MG63 (cell line): ENCODE data around the gene ATP1B2. TPM values are rescaled to one million over a fixed set of nuclear protein-coding genes. Genes with fewer than 3 reads are reported as not detected.
A peak's percentile ranks its signal among the peaks of the same experiment; 100 is the strongest.
"Not testable (repeated sequence)": the region's sequence is repeated elsewhere in the genome, so short reads cannot be mapped to it uniquely, and the experiment has no call there.

Experiments used
- DNase-seq: peaks from one replicate; pipeline ENCODE4 v3.0.0-alpha.2; 2020
- H3K27me3 ChIP-seq: fragments of 250-450 bp; sonication (Bioruptor Pico); 2 replicates; pipeline ENCODE4 v1.5.1; 2020; ENCODE audit warnings: mild to moderate bottlenecking, moderate library complexity
- H3K36me3 ChIP-seq: fragments of 250-450 bp; sonication (Bioruptor Pico); 2 replicates; pipeline ENCODE4 v1.5.1; 2020; ENCODE audit warnings: mild to moderate bottlenecking, moderate library complexity
- H3K4me3 ChIP-seq: fragments of 250-450 bp; sonication (Bioruptor Pico); 2 replicates; pipeline ENCODE4 v1.5.1; 2020; ENCODE audit warnings: mild to moderate bottlenecking, moderate library complexity
- H3K9me3 ChIP-seq: fragments of 250-450 bp; sonication (Bioruptor Pico); 2 replicates; pipeline ENCODE4 v1.5.1; 2020; ENCODE audit warnings: mild to moderate bottlenecking, moderate library complexity
- total RNA-seq: library from RNA; depleted of rRNA; stranded (reverse); fragments of >200 nt; shearing (Covaris generic); gene quantifications from 2 replicates; pipeline ENCODE4 v1.2.3, GENCODE V29; 2014; ENCODE audit warnings: low replicate concordance; rRNA removed

Gene ATP1B2, protein sequence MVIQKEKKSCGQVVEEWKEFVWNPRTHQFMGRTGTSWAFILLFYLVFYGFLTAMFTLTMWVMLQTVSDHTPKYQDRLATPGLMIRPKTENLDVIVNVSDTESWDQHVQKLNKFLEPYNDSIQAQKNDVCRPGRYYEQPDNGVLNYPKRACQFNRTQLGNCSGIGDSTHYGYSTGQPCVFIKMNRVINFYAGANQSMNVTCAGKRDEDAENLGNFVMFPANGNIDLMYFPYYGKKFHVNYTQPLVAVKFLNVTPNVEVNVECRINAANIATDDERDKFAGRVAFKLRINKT
- not detected in 2 replicates for total RNA-seq

DNA sequence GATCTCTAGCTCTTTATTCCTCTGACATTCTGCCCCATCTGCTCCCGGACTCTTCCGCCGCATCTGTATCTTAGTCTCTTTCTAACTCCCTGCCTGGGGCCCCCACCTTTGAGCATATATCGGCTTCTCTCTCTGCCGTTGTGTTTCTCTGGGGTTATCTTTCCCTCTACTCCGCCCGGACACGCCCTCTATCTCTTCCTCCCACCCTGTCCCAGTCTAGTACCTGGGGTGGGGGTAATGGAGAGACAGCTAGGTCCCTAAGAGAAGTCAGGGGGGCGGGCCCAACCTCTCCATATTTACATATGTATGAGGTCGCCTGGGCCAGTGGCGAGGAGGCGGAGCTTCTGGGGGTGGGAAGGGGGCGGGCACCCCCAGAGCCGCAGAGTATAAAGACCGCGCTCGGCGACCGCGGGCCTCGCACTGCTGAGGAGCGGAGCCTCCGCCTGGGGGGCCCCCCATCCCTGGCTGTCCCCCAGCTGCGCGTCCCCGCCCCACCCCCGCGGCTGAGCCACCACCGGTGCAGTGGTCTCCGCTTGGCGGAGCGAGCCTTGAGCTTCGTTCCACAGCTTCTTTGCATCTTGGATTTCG is at the start of gene ATP1B2:
Gene ATP1B2 (plus strand): TSS at position 418 of the 588 bp plus-strand sequence. CDS start 593 bp downstream, outside the sequence.
- DNase-seq: peak; percentile 8
- Histone ChIP-seq H3K9me3 (no peaks in the 10 kb centered on the region), H3K4me3 (no peak within 1 kb of the TSS; the same call in 1 of the 2 replicates), H3K36me3 (no peaks in the 10 kb centered on the region), H3K27me3 (no peaks in the 10 kb centered on the region)

DNA sequence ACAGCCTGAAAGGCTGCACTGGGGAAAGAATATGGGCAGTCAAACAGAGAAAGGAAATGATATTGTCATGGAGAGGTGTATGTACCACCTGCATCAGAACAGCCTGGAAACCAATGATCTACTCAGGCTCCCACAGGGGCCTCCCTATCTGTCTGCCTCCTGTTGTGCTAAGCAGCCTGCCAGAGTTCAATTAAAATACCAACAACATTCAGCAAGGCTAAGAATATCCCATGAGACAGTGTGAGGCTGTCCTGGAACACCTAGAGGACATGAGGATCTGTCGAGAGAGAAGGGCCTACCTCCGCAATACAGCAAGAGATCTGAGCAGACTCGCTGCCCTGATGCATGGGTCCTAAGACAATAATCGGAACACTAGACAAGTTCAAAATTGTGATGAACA is 44.4 kb upstream of the ATP1B2 start:
- Histone ChIP-seq H3K9me3 (no peaks in the 10 kb centered on the region), H3K27me3 (no peaks in the 10 kb centered on the region), H3K4me3 (no peak overlapping the region), H3K36me3 (peaks cover 8% of the 10 kb centered on the region)
- no peak for DNase-seq

DNA sequence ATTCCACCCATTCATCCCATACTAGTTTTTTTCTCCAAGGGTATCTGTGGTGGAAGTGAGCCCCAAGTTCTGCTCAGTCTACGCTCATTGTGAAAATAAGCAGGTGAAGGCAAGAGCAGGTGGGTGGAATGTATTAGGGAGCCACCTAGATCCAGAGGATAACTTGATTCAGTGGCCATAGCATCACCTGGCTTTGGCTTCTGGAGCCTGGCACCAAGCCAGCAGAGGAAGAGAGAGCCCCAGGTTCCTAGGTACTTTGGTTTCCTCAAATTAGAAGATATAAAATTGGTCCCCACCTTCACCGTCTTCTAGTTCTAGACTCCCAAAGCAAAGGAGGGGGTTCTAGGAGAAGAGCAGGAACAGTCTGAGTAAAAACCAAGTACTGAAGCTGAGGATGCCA is 40.1 kb upstream of the ATP1B2 start:
- Histone ChIP-seq H3K36me3 (peaks cover 8% of the 10 kb centered on the region), H3K4me3 (no peak overlapping the region), H3K9me3 (no peaks in the 10 kb centered on the region), H3K27me3 (no peaks in the 10 kb centered on the region)
- no peak for DNase-seq

DNA sequence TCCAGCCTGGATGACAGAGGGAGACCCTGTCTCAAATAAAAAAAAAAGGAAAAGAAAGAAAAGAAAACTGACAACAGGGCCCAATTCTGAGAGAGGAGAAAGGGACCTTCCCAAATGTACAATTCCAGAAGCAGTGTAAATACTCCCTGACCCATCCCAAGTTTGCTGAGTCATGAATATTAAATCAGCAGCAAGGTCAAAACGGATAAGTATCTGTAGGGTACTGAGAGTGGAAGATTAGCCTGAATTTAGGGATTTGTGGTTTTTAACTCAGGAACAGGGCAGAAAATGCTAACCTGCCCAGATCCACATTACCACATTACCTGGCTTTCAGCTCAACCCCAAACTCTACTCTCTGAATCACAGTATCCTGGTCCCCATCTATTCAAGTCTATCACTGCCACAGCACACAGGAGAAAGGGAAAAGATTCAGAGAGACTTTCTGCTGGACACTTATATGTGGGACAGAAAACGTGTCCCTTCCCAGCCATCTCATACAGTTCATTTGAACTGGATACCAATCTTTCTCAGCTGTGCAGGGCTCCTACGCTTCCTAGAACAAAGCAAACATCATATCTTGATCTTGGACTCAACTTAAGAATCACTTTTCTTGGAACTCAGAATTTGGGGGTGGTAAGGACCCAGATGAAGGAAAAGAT is 39.0 kb upstream of the ATP1B2 start:
- H3K9me3 ChIP-seq: no peaks in the 10 kb centered on the region
- peaks cover 8% of the 10 kb centered on the region; the same call in 1 of the 2 replicates for H3K36me3 ChIP-seq
- DNase-seq: no peak
- no peaks in the 10 kb centered on the region for H3K27me3 ChIP-seq
- H3K4me3 ChIP-seq: no peak overlapping the region

GRCh38 chr17:7612294-7612640 is 38.5 kb upstream of the ATP1B2 start:
- Histone ChIP-seq H3K36me3 (peaks cover 8% of the 10 kb centered on the region; the same call in 1 of the 2 replicates), H3K4me3 (no peak overlapping the region), H3K27me3 (no peaks in the 10 kb centered on the region), H3K9me3 (no peaks in the 10 kb centered on the region)
- DNase-seq: no peak

DNA sequence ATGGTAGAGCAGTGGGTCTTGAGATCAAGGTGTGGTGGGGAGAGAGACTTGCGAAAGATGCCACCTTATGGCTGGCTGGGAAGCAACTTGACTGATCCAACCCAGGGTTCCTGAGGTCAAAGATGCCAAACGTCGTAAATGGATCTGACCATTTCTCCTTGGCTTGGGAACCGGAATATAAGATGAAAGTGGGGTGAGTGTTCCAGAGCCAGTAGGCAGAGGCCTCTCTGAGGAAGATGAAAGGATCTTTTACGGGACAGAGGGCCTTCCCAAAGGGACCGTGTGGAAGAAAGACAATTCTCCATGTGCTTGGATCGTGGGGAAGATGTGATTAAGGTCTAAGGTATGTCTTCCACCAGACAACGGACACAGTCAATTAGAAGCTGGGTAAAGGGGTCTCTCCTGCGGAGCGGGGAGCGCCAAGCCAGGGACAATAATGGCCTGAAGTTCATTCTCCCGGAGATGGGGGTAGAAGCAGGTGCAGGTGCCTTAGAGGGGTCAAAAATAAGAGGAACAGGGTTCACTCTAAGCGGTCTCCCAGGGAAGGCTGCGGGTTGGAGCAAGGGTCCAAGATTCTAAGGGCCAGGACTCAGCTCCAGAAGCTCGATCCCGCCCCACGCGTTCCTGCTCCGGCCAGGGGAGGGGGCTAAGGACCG is 36.8 kb upstream of the ATP1B2 start:
- Histone ChIP-seq H3K9me3 (no peaks in the 10 kb centered on the region), H3K27me3 (no peaks in the 10 kb centered on the region), H3K4me3 (peak overlapping the region; percentile 69), H3K36me3 (peaks cover 8% of the 10 kb centered on the region; the same call in 1 of the 2 replicates)
- DNase-seq: no peak

- Histone ChIP-seq H3K9me3 (no peaks in the 10 kb centered on the region), H3K4me3 (peak within 1 kb of the TSS; percentile 69), H3K27me3 (no peaks in the 10 kb centered on the region), H3K36me3 (0 out of 2 replicates have a peak, but pooled peaks cover 8% of the 10 kb centered on the region)
- peak; percentile 96 for DNase-seq
These were observed 36.1 kb upstream of the ATP1B2 start, which contains the start of gene FXR2 for GRCh38 chr17:7614425-7615264. Gene FXR2 (minus strand): TSS chr17:7614897. CDS start chr17:7614532, 365 bp downstream.

- Histone ChIP-seq H3K36me3 (0 out of 2 replicates have a peak, but pooled peaks cover 7% of the 10 kb centered on the region), H3K9me3 (no peaks in the 10 kb centered on the region), H3K27me3 (no peaks in the 10 kb centered on the region), H3K4me3 (peak overlapping the region; percentile 69)
- DNase-seq: no peak
These were observed 35.4 kb upstream of the ATP1B2 start for GRCh38 chr17:7615265-7615747.

DNA sequence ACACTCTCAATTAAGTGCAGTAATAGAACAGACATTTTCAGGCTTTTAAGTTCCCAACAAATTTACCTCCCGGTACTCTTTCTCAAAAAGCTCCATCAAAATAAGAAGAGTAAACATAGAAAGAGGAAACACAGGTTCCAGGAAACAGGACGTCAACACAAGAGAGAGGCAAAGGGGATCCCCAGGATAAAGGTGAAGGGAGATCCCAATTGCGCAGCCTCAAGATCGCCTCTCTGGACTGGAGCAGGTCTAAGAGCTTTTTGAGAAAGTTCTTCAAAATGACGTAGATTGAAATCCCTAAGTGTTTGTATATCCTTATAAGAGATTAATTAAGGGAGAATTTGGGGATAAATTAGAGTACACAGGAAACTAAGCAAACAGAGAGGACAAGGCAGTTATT is 32.1 kb upstream of the ATP1B2 start:
- no peaks in the 10 kb centered on the region for H3K27me3 ChIP-seq
- H3K9me3 ChIP-seq: no peaks in the 10 kb centered on the region
- H3K36me3 ChIP-seq: no peaks in the 10 kb centered on the region
- DNase-seq: no peak
- no peak overlapping the region for H3K4me3 ChIP-seq

- Histone ChIP-seq H3K36me3 (no peaks in the 10 kb centered on the region), H3K9me3 (no peaks in the 10 kb centered on the region), H3K27me3 (no peaks in the 10 kb centered on the region), H3K4me3 (no peak overlapping the region)
- DNase-seq: no peak
These were observed 29.9 kb upstream of the ATP1B2 start for GRCh38 chr17:7620835-7621234.

GRCh38 chr17:7623661-7624060 is 27.1 kb upstream of the ATP1B2 start:
- Histone ChIP-seq H3K36me3 (no peaks in the 10 kb centered on the region; the same call in 1 of the 2 replicates), H3K27me3 (no peaks in the 10 kb centered on the region), H3K9me3 (no peaks in the 10 kb centered on the region), H3K4me3 (no peak overlapping the region)
- no peak for DNase-seq

DNA sequence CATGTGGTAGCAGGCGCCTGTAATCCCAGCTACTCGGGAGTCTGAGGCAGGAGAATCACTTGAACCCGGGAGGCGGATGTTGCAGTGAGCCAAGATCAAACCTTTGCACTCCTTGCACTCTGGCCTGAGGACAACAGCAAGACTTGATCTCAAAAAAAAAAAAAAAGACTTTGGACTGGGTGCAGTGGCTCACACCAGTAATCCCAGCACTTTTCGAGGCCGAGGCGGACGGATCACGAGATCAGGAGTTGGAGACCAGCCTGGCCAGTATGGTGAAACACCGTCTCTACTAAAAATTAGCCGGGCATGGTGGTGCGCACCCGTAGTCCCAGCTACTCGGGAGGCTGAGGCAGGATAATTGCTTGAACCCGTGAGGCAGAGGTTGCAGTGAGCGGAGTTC is 25.0 kb upstream of the ATP1B2 start:
- not testable (repeated sequence) for DNase-seq, H3K27me3 ChIP-seq, H3K4me3 ChIP-seq, H3K36me3 ChIP-seq, H3K9me3 ChIP-seq

- H3K9me3 ChIP-seq: no peaks in the 10 kb centered on the region
- no peaks in the 10 kb centered on the region; the same call in 1 of the 2 replicates for H3K36me3 ChIP-seq
- no peak for DNase-seq
- H3K27me3 ChIP-seq: no peaks in the 10 kb centered on the region
- no peak overlapping the region for H3K4me3 ChIP-seq
These were observed 24.4 kb upstream of the ATP1B2 start for GRCh38 chr17:7626307-7626706.

- peak overlapping the region; percentile 69 for H3K4me3 ChIP-seq
- no peaks in the 10 kb centered on the region for H3K9me3 ChIP-seq
- no peaks in the 10 kb centered on the region for H3K27me3 ChIP-seq
- no peaks in the 10 kb centered on the region; the same call in 1 of the 2 replicates for H3K36me3 ChIP-seq
- no peak for DNase-seq
These were observed 23.8 kb upstream of the ATP1B2 start for GRCh38 chr17:7626956-7627249.

DNA sequence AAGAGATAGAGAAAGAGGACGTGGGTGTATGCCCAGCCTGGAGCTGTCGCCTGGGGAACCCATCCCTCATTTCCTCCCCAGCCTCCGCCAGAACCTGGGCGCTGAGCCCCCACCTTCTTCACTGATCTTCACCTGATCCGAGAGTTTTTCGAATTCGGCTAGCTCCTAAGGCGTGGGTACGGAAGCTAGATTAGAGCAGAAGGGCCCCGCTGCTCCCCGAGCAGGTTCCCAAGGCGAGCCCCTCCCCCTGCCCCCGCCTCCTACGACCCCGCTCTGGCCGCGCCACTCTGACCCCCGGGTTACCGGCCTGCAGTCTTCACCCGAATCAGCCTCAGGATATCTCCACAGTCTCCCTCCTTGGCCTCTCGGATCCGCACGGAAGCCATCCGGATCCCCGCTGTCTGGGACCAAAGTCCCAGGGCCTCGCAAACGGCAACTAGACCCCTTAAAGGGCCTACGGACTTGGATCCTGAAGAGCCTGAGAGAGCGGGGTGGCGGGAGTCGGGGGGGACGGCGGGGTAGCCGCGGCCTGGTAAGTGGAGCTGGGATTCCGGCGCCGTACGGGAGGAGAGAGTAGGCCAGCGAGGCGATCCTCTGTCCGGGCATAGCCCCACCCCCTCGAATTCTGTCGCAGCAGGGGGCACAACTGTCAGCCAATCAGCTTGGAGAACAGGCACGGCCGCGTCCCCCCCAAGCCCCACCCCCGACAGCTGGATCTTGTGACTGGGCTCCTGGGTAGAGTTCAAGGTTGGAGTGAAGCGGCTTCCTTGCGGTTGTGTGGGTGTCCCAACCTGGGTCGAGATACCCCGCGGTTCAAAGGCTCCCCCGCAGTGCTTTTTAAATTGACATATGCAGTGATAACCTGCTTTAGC is 23.2 kb upstream of the ATP1B2 start, which contains the start of gene SAT2:
Gene SAT2 (minus strand): TSS at position 572 of the 872 bp plus-strand sequence. CDS start 186 bp downstream, at position 386.
- H3K36me3 ChIP-seq: no peaks in the 10 kb centered on the region; the same call in 1 of the 2 replicates
- H3K4me3 ChIP-seq: peak within 1 kb of the TSS; percentile 69
- DNase-seq: peak; percentile 85
- no peaks in the 10 kb centered on the region for H3K9me3 ChIP-seq
- no peaks in the 10 kb centered on the region for H3K27me3 ChIP-seq
